H1 (cell line): Measurements from ENCODE around the gene MRPL42. TPM values are rescaled to one million over a fixed set of nuclear protein-coding genes. Genes with fewer than 3 reads are reported as not detected.

Experiments
- CTCF ChIA-PET: fragments of 300-600 bp; sonication (Branson Sonifier 250); formaldehyde crosslinking; loops from one replicate; lab custom pipeline; 2021; ENCODE audit not compliant: partially characterized antibody; lab: Charles Lee
- POLR2A ChIA-PET: fragments of 300-600 bp; sonication (Branson Sonifier 250); formaldehyde crosslinking; loops from one replicate; lab custom pipeline; 2021; ENCODE audit warnings: inconsistent platforms; ENCODE audit not compliant: partially characterized antibody; lab: Charles Lee
- DNase-seq, 2 experiments: peaks; one replicate each; pipeline versions ENCODE4 v3.0.0 to v3.0.0-alpha.2; 2010 to 2022; ENCODE audit warnings: low spot score in 2 of 2, low read depth in 1 of 2, mixed read lengths in 1 of 2
- FAIRE-seq: peaks from 2 replicates; lab custom pipeline; 2011; peaks lifted over from hg19 to GRCh38; lab: Jason Lieb, UNC
- H2AFZ ChIP-seq: 2 replicates; pipeline ENCODE4 v1.8.1; 2012; ENCODE audit warnings: low read length, inconsistent platforms
- H2AK5ac ChIP-seq: 2 replicates; pipeline ENCODE4 v1.6.1; 2013; ENCODE audit warnings: low read depth, low read length
- H2BK120ac ChIP-seq: replicated peaks from 2 replicates; pipeline ENCODE3; 2013; ENCODE audit warnings: low read depth, low read length, inconsistent platforms
- H2BK12ac ChIP-seq: 2 replicates; pipeline ENCODE4 v1.6.1; 2013; ENCODE audit warnings: low read depth, low read length
- H2BK15ac ChIP-seq: 2 replicates; pipeline ENCODE4 v1.6.1; 2013; ENCODE audit warnings: low read length
- H2BK20ac ChIP-seq: 2 replicates; pipeline ENCODE4 v1.6.1; 2013; ENCODE audit warnings: low read length
- H2BK5ac ChIP-seq: 2 replicates; pipeline ENCODE4 v1.6.1; 2013; ENCODE audit warnings: low read depth, low read length
- H3K14ac ChIP-seq: 2 replicates; pipeline ENCODE4 v1.6.1; 2013; ENCODE audit warnings: inconsistent platforms; ENCODE audit not compliant: insufficient read length
- H3K18ac ChIP-seq: 2 replicates; pipeline ENCODE4 v1.6.1; 2013; ENCODE audit warnings: low read length; ENCODE audit errors: extremely low read depth
- H3K23ac ChIP-seq: 2 replicates; pipeline ENCODE4 v1.6.1; 2013; ENCODE audit warnings: inconsistent platforms; ENCODE audit not compliant: insufficient read length
- H3K23me2 ChIP-seq: 2 replicates; pipeline ENCODE4 v1.6.1; 2013; ENCODE audit warnings: low read depth, low read length
- H3K27ac ChIP-seq: 2 replicates; pipeline ENCODE4 v1.6.1; 2011; ENCODE audit warnings: low read depth, low read length, inconsistent platforms
- H3K27me3 ChIP-seq, 4 experiments: replicated peaks in 1 of 4; 1 replicate in 1 of 4; 2 replicates in 3 of 4; pipeline versions ENCODE4 v1.6.1 to v1.8.1; 2011 to 2013; ENCODE audit warnings: low read length in 3 of 4, mild to moderate bottlenecking in 3 of 4, inconsistent platforms in 2 of 4, mixed read lengths in 2 of 4, moderate library complexity in 1 of 4; ENCODE audit not compliant: control insufficient read depth in 3 of 4, insufficient read depth in 3 of 4; ENCODE audit errors: extremely low read depth in 1 of 4
- H3K36me3 ChIP-seq, 4 experiments: 2 replicates each; pipeline versions ENCODE4 v1.6.1 to v1.8.1; 2011 to 2013; ENCODE audit warnings: mild to moderate bottlenecking in 4 of 4, low read length in 3 of 4, moderate library complexity in 2 of 4, control low read depth in 1 of 4, inconsistent platforms in 1 of 4; ENCODE audit not compliant: insufficient read depth in 4 of 4, control insufficient read depth in 2 of 4
- H3K4ac ChIP-seq: replicated peaks from 2 replicates; pipeline ENCODE3; 2013; ENCODE audit warnings: low read length, low read depth, mixed read lengths, inconsistent platforms; ENCODE audit not compliant: insufficient read length
- H3K4me1 ChIP-seq, 4 experiments: replicated peaks in 1 of 4; 1 replicate in 1 of 4; 2 replicates in 3 of 4; pipeline versions ENCODE4 v1.6.1 to v1.8.1; 2011 to 2013; ENCODE audit warnings: low read length in 3 of 4, inconsistent platforms in 2 of 4, mixed read lengths in 1 of 4; ENCODE audit not compliant: insufficient read depth in 4 of 4, control insufficient read depth in 3 of 4
- H3K4me2 ChIP-seq, 2 experiments: 2 replicates each; pipeline versions ENCODE4 v1.6.1 to v1.8.1; 2011 to 2013; ENCODE audit warnings: low read depth in 2 of 2, low read length in 2 of 2, control low read depth in 1 of 2, inconsistent platforms in 1 of 2, mild to moderate bottlenecking in 1 of 2; ENCODE audit not compliant: insufficient read depth in 1 of 2
- H3K4me3 ChIP-seq, 4 experiments: fragments of 200-600, 300-600 bp in 1 of 4; sonication (generic), shearing (Covaris generic), sonication (Bioruptor Twin) in 1 of 4; 2 replicates each; pipeline versions ENCODE4 v1.5.1 to v1.8.1; 2011 to 2016; ENCODE audit warnings: low read length in 4 of 4, low read depth in 3 of 4, control low read depth in 2 of 4, inconsistent platforms in 2 of 4, mild to moderate bottlenecking in 2 of 4, mixed read lengths in 1 of 4, moderate library complexity in 1 of 4; ENCODE audit not compliant: insufficient read depth in 2 of 4; ENCODE audit errors: extremely low read depth in 1 of 4
- H3K56ac ChIP-seq: replicated peaks from 2 replicates; pipeline ENCODE3; 2013; ENCODE audit warnings: low read depth, mild to moderate bottlenecking, mixed read lengths, low read length, inconsistent platforms; ENCODE audit not compliant: insufficient read length
- H3K79me1 ChIP-seq: 2 replicates; pipeline ENCODE4 v1.6.1; 2013; ENCODE audit warnings: low read depth, low read length, control low read depth
- H3K79me2 ChIP-seq, 2 experiments: 2 replicates each; pipeline versions ENCODE4 v1.6.1 to v1.8.1; 2012 to 2013; ENCODE audit warnings: low read length in 2 of 2, mild to moderate bottlenecking in 2 of 2, inconsistent platforms in 1 of 2; ENCODE audit not compliant: insufficient read depth in 2 of 2, control insufficient read depth in 1 of 2
- H3K9ac ChIP-seq, 4 experiments: replicated peaks in 1 of 4; 1 replicate in 1 of 4; 2 replicates in 3 of 4; pipeline versions ENCODE4 v1.6.1 to v1.8.1; 2011 to 2013; ENCODE audit warnings: low read depth in 3 of 4, low read length in 3 of 4, control low read depth in 2 of 4, mild to moderate bottlenecking in 2 of 4, moderate library complexity in 2 of 4, inconsistent platforms in 1 of 4; ENCODE audit errors: extremely low read depth in 1 of 4
- H3K9me3 ChIP-seq, 2 experiments: 2 replicates each; pipeline versions ENCODE4 v1.6.1 to v1.8.1; 2012 to 2013; ENCODE audit warnings: mild to moderate bottlenecking in 2 of 2, moderate library complexity in 2 of 2, control low read depth in 1 of 2, inconsistent platforms in 1 of 2, low read depth in 1 of 2, low read length in 1 of 2, mixed read lengths in 1 of 2; ENCODE audit not compliant: insufficient read depth in 2 of 2
- H4K20me1 ChIP-seq, 2 experiments: replicated peaks in 1 of 2; 2 replicates each; pipeline versions ENCODE3 to v1.8.1; 2011 to 2013; ENCODE audit warnings: inconsistent platforms in 2 of 2, low read length in 2 of 2, mild to moderate bottlenecking in 1 of 2; ENCODE audit not compliant: insufficient read depth in 2 of 2, control insufficient read depth in 1 of 2
- H4K5ac ChIP-seq: 2 replicates; pipeline ENCODE4 v1.6.1; 2013; ENCODE audit warnings: low read length, low read depth, mixed read lengths, inconsistent platforms; ENCODE audit not compliant: insufficient read length
- H4K8ac ChIP-seq: 2 replicates; pipeline ENCODE4 v1.8.0; 2013; ENCODE audit warnings: mild to moderate bottlenecking, moderate library complexity, low read length, inconsistent platforms; ENCODE audit not compliant: insufficient read depth; ENCODE audit errors: extremely low read depth
- H4K91ac ChIP-seq: replicated peaks from 2 replicates; pipeline ENCODE3; 2013; ENCODE audit warnings: low read length, mixed read lengths, inconsistent platforms; ENCODE audit not compliant: insufficient read length
- SAP30 ChIP-seq: fragments of 300-600 bp; sonication (generic); IDR thresholded peaks from 2 replicates; pipeline ENCODE4 v1.7.1; 2012; ENCODE audit warnings: low read length, moderate library complexity, mild to moderate bottlenecking, inconsistent platforms; ENCODE audit not compliant: insufficient read depth, insufficient replicate concordance
- WGBS, 2 experiments: shearing (Covaris generic) in 1 of 2; methylation state at CpG; one replicate each; pipeline versions ENCODE4 v1.1.6 to v1.1.7; 2013 to 2015; ENCODE audit warnings: low lambda C conversion rate in 2 of 2, mixed read lengths in 2 of 2, inconsistent platforms in 1 of 2, low coverage in 1 of 2, missing lambda C conversion rate in 1 of 2; ENCODE audit not compliant: insufficient replicate concordance in 2 of 2, insufficient coverage in 1 of 2, insufficient read length in 1 of 2; ENCODE audit errors: extremely low coverage in 1 of 2, missing lambda C conversion rate in 1 of 2; 5-methylcytosine and 5-hydroxymethylcytosine counted together
- polyA plus RNA-seq, 7 experiments: library from polyadenylated mRNA; depleted of rRNA in 3 of 7; stranded (reverse) in 5 of 7; unstranded in 2 of 7; fragments of >200 nt in 5 of 7; fragments of 200-250 nt in 2 of 7; gene quantifications; 1 replicate in 5 of 7; 2 replicates in 1 of 7; 4 replicates in 1 of 7; pipeline versions ENCODE4 v1.2.1 to v1.2.3, GENCODE V29; 2011 to 2013; ENCODE audit warnings: missing spikeins in 2 of 7, mixed read lengths in 2 of 7
- total RNA-seq: library from RNA; stranded (reverse); fragmentation: NEBNext Ultra II Directional; extraction: Animal tissue kit (Norgen Biotek cat#: 25700); gene quantifications from 2 replicates; pipeline ENCODE4 v1.2.1, GENCODE V29; 2021

MRPL42 gene
- total and polyA plus RNA-seq, 2 of the 8 experiments (the other 6 are each of a cell fraction or from before 2014, with no cell fraction given) = 110 to 176 TPM

DNA sequence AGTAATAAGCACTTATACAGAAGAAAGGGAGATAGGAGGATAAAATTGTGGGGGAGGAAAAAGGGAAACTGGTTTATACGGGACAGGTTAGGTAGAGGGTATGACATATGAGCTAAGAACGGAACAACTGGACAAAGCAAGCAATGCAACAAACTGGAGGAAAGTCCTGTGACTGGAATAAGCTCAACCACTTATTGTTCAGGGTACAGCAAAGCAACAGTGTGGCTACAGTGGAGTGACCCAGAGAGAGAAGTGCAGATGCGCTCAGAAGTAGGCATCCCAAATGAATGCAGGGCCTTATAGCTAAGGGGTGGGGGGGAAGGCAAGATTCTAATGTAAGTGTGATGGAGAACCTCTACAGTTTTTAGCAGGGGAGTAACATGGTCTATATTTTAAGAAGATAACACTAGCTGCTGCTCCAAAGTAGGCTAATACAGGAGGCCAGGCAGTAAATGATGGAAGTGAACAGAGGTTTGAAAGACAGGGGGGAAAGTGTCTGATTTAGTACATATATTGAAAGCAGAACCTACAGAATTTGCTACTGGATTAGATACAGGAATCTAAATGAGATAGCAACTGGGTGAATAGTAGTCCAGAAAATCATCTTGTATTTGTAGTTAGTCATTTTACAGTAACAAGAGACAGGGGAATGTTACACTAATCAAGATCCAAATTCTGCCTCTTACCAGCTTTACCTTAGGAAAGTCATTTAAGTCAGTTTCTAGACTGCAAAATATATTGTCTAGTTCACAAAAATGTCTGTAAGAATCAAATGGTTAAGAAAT, 28.9 kb upstream of the MRPL42 start:
- FAIRE-seq = no peak

More for the DNA sequence above, 28.9 kb upstream of the MRPL42 start:
- H2BK120ac ChIP-seq = no peak overlapping the region
- H3K56ac ChIP-seq = no peak overlapping the region
- no peak for DNase-seq
- H4K91ac ChIP-seq = no peak overlapping the region
- no peaks in the 10 kb centered on the region for H3K27me3 ChIP-seq
- no peak overlapping the region for H2BK5ac ChIP-seq
- TF ChIP-seq SAP30 = no peak
- H3K79me1 ChIP-seq = no peaks in the 10 kb centered on the region
- H3K36me3 ChIP-seq = no peaks in the 10 kb centered on the region
- WGBS, 2 experiments = 79 to 100% methylated on average over 1 to 3 of the region's 3 CpGs
- H2BK15ac ChIP-seq = no peak overlapping the region
- no peak overlapping the region for H3K4me3 ChIP-seq
- POLR2A ChIA-PET = interaction anchor here (0.6 to 1.5 kb wide), 6 partner anchors 8 to 333 kb away, joined by 3 to 4 read pairs (median 3); partner anchors contain the start of gene MRPL42
- H3K4me1 ChIP-seq = peaks cover 0 to 15% (median 6%) of the 10 kb centered on the region in 4 experiments
- peaks cover 61 to 88% of the 10 kb centered on the region in 2 experiments for H3K79me2 ChIP-seq
- no peak overlapping the region for H3K14ac ChIP-seq
- H3K9ac ChIP-seq = no peak overlapping the region
- H3K9me3 ChIP-seq = no peaks in the 10 kb centered on the region
- H4K20me1 ChIP-seq = peaks cover 18 to 27% of the 10 kb centered on the region in 2 experiments
- no peak overlapping the region for H2BK20ac ChIP-seq
- no peak overlapping the region for H2AK5ac ChIP-seq
- peak overlapping the region in 1 of 2 experiments; percentile 15; a peak in 2 of 4 replicates for H3K4me2 ChIP-seq
- CTCF ChIA-PET = interaction anchor here (0.6 to 3.1 kb wide), 5 partner anchors 12 to 1184 kb away, joined by 3 to 8 read pairs (median 4); no protein-coding TSS in a partner anchor
- H3K18ac ChIP-seq = no peak overlapping the region
- H2BK12ac ChIP-seq = no peak overlapping the region
- H2AFZ ChIP-seq = no peak overlapping the region
- no peak overlapping the region for H4K5ac ChIP-seq
- no peak overlapping the region for H3K23ac ChIP-seq
- H3K23me2 ChIP-seq = peaks cover 11% of the 10 kb centered on the region; the same call in 1 of the 2 replicates
- no peak overlapping the region for H3K4ac ChIP-seq
- no peak overlapping the region for H4K8ac ChIP-seq
- H3K27ac ChIP-seq = no peak overlapping the region
